WTC11 (cell line): ENCODE data around the gene HSFX3.

Experiments
- CTCF ChIP-seq: fragments of 200-600 bp; IDR thresholded peaks from 2 replicates; pipeline ENCODE4 v1.8.0; 2022; ENCODE audit warnings: antibody characterized with exemption
- FOXP4 ChIP-seq: sonication (generic); formaldehyde crosslinking; IDR thresholded peaks from 2 replicates; pipeline ENCODE4 v1.8.0; 2022; ENCODE audit warnings: mild to moderate bottlenecking, missing genetic modification reagents
- MAX ChIP-seq: sonication (generic); formaldehyde crosslinking; IDR thresholded peaks from 2 replicates; pipeline ENCODE4 v1.8.0; 2022; ENCODE audit warnings: mild to moderate bottlenecking, missing genetic modification reagents
- TF ChIP-seq, protein P1 (sequence below): sonication (generic); formaldehyde crosslinking; IDR thresholded peaks from 2 replicates; pipeline ENCODE4 v1.8.1; 2023; ENCODE audit warnings: mild to moderate bottlenecking, missing genetic modification reagents

- TF ChIP-seq FOXP4 (CRISPR knock-in tag) = no peak
- TF ChIP-seq CTCF = no peak
- no peak for TF ChIP-seq MAX (CRISPR knock-in tag)
- TF ChIP-seq, protein P1, sequence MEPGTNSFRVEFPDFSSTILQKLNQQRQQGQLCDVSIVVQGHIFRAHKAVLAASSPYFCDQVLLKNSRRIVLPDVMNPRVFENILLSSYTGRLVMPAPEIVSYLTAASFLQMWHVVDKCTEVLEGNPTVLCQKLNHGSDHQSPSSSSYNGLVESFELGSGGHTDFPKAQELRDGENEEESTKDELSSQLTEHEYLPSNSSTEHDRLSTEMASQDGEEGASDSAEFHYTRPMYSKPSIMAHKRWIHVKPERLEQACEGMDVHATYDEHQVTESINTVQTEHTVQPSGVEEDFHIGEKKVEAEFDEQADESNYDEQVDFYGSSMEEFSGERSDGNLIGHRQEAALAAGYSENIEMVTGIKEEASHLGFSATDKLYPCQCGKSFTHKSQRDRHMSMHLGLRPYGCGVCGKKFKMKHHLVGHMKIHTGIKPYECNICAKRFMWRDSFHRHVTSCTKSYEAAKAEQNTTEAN (CRISPR knock-in tag) = no peak
Measured at GRCh38 chrX:149571770-149572169, 22.0 kb upstream of the HSFX3 start.
